Measurements from ENCODE around the gene NUDT13. TPM values are rescaled to one million over a fixed set of nuclear protein-coding genes. Genes with fewer than 3 reads are reported as not detected.

NUDT13 gene
- total RNA-seq, 4 donors from 2014 or later: 1.1 to 4.6 (median 3.9) TPM

- no peak for TF ChIP-seq POLR2AphosphoS5 (IDR thresholded peaks at IDR 0.05)
- TF ChIP-seq EP300 (IDR thresholded peaks at IDR 0.05): no peak
- TF ChIP-seq CTCF (IDR thresholded peaks at IDR 0.05): no peak
- TF ChIP-seq POLR2A (IDR thresholded peaks at IDR 0.05): no peak
- 0 to 2% methylated on average over 5 of the region's 5 CpGs for WGBS, 2 donors (ENCODE audit: low coverage in 1 of 2)
Observed at GRCh38 chr10:73094986-73095480, 15.2 kb upstream of the NUDT13 start.

GRCh38 chr10:73095481-73096021, 14.7 kb upstream of the NUDT13 start:
- 0 to 1% methylated on average over 13 to 14 of the region's 14 CpGs for WGBS, 2 donors (ENCODE audit: low coverage in 1 of 2)
- no peak for ATAC-seq

More at GRCh38 chr10:73094986-73095480, 15.2 kb upstream of the NUDT13 start:
- Histone ChIP-seq H3K4me1 (peaks cover 0 to 43% (median 10%) of the 10 kb centered on the region in 3 donors), H3K36me3 (no peaks in the 10 kb centered on the region), H3K27me3 (no peaks in the 10 kb centered on the region), H3K9me3 (no peaks in the 10 kb centered on the region), H3K4me3 (peak overlapping the region; percentile 66 to 88), H3K27ac (peak overlapping the region; percentile 81 to 98 (median 98))
- ATAC-seq: no peak

DNA sequence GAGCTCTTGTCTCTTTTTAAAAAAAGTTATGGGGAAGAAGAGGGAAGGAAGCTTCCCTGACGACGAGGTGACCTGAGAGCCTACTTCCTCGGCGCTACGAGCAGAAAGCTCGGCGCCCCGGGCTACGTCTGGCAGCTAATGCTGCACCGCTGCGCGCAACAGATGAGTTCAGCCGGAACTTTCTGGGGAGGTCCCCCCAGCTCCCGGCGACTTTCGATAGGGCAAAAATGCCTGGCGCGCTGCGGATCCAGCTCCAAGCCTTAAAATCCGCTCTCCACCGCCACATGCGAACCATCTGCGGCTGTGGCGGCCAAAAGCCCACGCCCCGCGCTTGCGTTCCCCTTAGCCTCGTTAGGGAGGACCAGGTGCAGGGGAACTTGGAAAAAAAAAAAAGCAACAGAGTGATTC, 14.2 kb upstream of the NUDT13 start:
- ATAC-seq: peak; percentile 28
- H3K4me3 ChIP-seq: peak overlapping the region; percentile 66 to 88
- 0 to 1% methylated on average over 4 to 19 of the region's 29 CpGs for WGBS, 2 donors (ENCODE audit: low coverage in 1 of 2)
- TF ChIP-seq EP300 (IDR thresholded peaks at IDR 0.05) (no peak), POLR2AphosphoS5 (IDR thresholded peaks at IDR 0.05) (peak; percentile 57), POLR2A (IDR thresholded peaks at IDR 0.05) (peak; percentile 53 to 54), CTCF (IDR thresholded peaks at IDR 0.05) (no peak)
- H3K27me3 ChIP-seq: no peaks in the 10 kb centered on the region
- H3K4me1 ChIP-seq: peaks cover 0 to 43% (median 10%) of the 10 kb centered on the region in 3 donors
- H3K36me3 ChIP-seq: no peaks in the 10 kb centered on the region
- no peaks in the 10 kb centered on the region for H3K9me3 ChIP-seq
- H3K27ac ChIP-seq: peak overlapping the region; percentile 81 to 98 (median 98)

More at GRCh38 chr10:73095481-73096021, 14.7 kb upstream of the NUDT13 start:
- TF ChIP-seq EP300 (IDR thresholded peaks at IDR 0.05): no peak
- peak; percentile 30 for TF ChIP-seq POLR2AphosphoS5 (IDR thresholded peaks at IDR 0.05)
- TF ChIP-seq POLR2A (IDR thresholded peaks at IDR 0.05): no peak
- TF ChIP-seq CTCF (IDR thresholded peaks at IDR 0.05): no peak
- Histone ChIP-seq H3K36me3 (no peaks in the 10 kb centered on the region), H3K4me3 (peak overlapping the region; percentile 66 to 88), H3K9me3 (no peaks in the 10 kb centered on the region), H3K27me3 (no peaks in the 10 kb centered on the region), H3K27ac (peak overlapping the region; percentile 81 to 98 (median 98)), H3K4me1 (peaks cover 0 to 43% (median 10%) of the 10 kb centered on the region in 3 donors)

DNA sequence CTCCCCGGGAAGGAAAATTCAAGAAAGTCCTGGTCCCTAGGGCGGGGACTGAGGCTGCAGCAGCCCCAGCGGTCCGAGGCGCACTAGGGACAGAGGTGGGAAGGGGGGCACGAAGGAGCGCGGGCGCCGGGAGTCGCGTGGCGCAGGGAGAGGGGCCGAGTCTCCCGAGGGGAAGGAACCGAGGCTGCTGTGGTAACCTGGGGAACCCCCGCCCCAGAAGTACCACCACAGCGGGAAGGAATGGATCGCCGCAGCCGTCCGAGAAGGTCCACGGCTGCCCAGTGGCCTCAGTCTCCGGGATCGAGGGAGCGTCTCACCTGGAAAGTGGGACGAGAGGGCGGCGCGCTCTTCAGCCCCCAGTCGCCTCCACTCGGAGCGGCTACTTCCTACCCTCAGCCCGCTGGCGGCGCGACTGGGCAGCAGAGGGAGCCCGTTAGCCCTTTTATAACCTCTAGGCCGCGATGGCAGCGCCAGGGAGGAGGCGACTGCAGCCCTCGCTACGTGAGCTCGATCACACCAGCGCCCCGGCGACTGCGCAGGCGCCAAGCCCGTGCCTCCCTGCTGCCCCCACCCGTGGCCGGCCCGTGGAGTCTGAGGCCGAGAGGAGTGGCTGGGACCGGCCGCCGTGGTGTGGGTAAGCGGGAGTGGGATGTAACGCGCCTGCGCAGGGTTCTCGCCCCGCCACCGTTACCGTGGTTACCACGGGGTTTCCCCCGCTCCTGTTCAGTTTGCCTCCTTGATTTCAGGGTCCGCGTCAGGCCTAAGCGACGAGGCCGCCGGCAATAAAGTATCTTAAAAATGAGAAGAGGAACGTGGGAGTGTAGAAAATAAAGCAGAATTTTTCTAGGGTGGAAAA, 13.6 kb upstream of the NUDT13 start, which contains the start of gene P4HA1:
P4HA1 (minus strand) TSS at position 418 of the 856 bp plus-strand sequence. CDS start 21,983 bp downstream, outside the sequence.
- peak; percentile 99 for ATAC-seq
- Histone ChIP-seq H3K4me3 (peak within 1 kb of the TSS; percentile 66 to 88), H3K36me3 (no peaks in the 10 kb centered on the region), H3K4me1 (peaks cover 0 to 38% (median 10%) of the 10 kb centered on the region in 3 donors), H3K9me3 (no peaks in the 10 kb centered on the region), H3K27me3 (no peaks in the 10 kb centered on the region), H3K27ac (peak within 1 kb of the TSS; percentile 81 to 98 (median 98))
- TF ChIP-seq CTCF (IDR thresholded peaks at IDR 0.05): peak; percentile 18 to 83 (median 78)
- TF ChIP-seq POLR2AphosphoS5 (IDR thresholded peaks at IDR 0.05): peak; percentile 99
- TF ChIP-seq POLR2A (IDR thresholded peaks at IDR 0.05): peak; percentile 96 to 98
- no peak for TF ChIP-seq EP300 (IDR thresholded peaks at IDR 0.05)
- WGBS, 2 donors (ENCODE audit: low coverage in 1 of 2): 0% methylated on average over 2 to 5 of the region's 75 CpGs

All from gastroesophageal sphincter (tissue), 4 donors.